OCI-LY3 (cell line): ENCODE results near the gene ZCCHC9.

Experiments used
- H2AFZ ChIP-seq: fragments of 200-600, 300-600 bp; shearing (Covaris generic); 2 replicates; pipeline ENCODE4 v1.6.0; 2014; ENCODE audit warnings: antibody characterized with exemption, low read depth, low read length
- H3K27ac ChIP-seq: fragments of 200-600, 300-600 bp; sonication (generic); 2 replicates; pipeline ENCODE4 v1.5.1; 2014; ENCODE audit warnings: mild to moderate bottlenecking, low read length, moderate library complexity, mixed read lengths
- H3K27me3 ChIP-seq: fragments of 200-600, 300-600 bp; sonication (generic); 2 replicates; pipeline ENCODE4 v1.6.1; 2014; ENCODE audit warnings: low read depth, low read length, mixed read lengths
- H3K36me3 ChIP-seq: fragments of 200-600, 300-600 bp; sonication (generic); replicated peaks from 2 replicates; pipeline ENCODE3; 2014; ENCODE audit warnings: low read depth, low read length, mixed read lengths
- H3K4me1 ChIP-seq: fragments of 300-600, 200-600 bp; sonication (generic); 2 replicates; pipeline ENCODE4 v1.6.1; 2014; ENCODE audit warnings: low read length, mixed read lengths
- H3K4me2 ChIP-seq: fragments of 200-600, 300-600 bp; sonication (generic); 2 replicates; pipeline ENCODE4 v1.6.1; 2014; ENCODE audit warnings: low read length, mixed read lengths
- H3K4me3 ChIP-seq: fragments of 300-600, 200-600 bp; sonication (generic); 2 replicates; pipeline ENCODE4 v1.5.1; 2014; ENCODE audit warnings: antibody characterized with exemption, mild to moderate bottlenecking, low read length, moderate library complexity
- H3K79me2 ChIP-seq: fragments of 300-600, 200-600 bp; shearing (Covaris generic); 2 replicates; pipeline ENCODE4 v1.6.1; 2014; ENCODE audit warnings: mild to moderate bottlenecking, low read length, mixed read lengths
- H3K9ac ChIP-seq: fragments of 300-600, 200-600 bp; shearing (Covaris generic); 2 replicates; pipeline ENCODE4 v1.6.0; 2014; ENCODE audit warnings: mild to moderate bottlenecking, low read length, moderate library complexity
- H3K9me3 ChIP-seq: fragments of 200-600, 300-600 bp; shearing (Covaris generic); 2 replicates; pipeline ENCODE4 v1.6.1; 2014; ENCODE audit warnings: low read length, mixed read lengths; ENCODE audit not compliant: insufficient read depth
- H4K20me1 ChIP-seq: fragments of 200-600, 300-600 bp; sonication (generic); 2 replicates; pipeline ENCODE4 v1.6.1; 2016; ENCODE audit warnings: low read length, mixed read lengths; ENCODE audit not compliant: insufficient read depth
- EZH2phosphoT487 ChIP-seq: fragments of 200-600 bp; shearing (Covaris generic); IDR thresholded peaks from 2 replicates; pipeline ENCODE4 v1.6.1; 2018; ENCODE audit warnings: antibody characterized with exemption, mixed run types, low read depth
- TF ChIP-seq, protein P1 (sequence below): fragments of 200-600, 300-600 bp; sonication (generic); IDR thresholded peaks from 2 replicates; pipeline ENCODE4 v1.5.1; 2014; ENCODE audit warnings: antibody characterized with exemption, low read length, low read depth

The ZCCHC9 gene

DNA sequence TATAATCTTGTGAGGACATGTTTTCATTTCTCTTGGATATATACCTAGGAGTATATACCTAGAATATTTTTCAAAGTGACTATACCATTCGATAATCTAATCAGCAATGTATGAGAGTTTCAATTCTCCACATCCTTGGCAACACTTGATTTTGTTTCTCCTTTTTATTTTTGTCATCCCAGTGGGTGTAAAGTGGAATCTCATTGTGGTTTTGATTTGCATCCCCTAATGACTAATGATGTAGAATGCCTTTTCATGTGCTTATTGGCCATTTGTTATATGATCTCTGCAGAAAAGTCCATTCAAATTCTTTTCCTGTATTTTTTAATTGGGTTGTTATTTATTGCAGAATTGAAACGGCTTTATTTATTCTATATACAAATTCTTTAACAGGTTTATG, 15.2 kb downstream of the ZCCHC9 start:
- H4K20me1 ChIP-seq = no peaks in the 10 kb centered on the region
- no peak overlapping the region for H3K4me2 ChIP-seq

DNA sequence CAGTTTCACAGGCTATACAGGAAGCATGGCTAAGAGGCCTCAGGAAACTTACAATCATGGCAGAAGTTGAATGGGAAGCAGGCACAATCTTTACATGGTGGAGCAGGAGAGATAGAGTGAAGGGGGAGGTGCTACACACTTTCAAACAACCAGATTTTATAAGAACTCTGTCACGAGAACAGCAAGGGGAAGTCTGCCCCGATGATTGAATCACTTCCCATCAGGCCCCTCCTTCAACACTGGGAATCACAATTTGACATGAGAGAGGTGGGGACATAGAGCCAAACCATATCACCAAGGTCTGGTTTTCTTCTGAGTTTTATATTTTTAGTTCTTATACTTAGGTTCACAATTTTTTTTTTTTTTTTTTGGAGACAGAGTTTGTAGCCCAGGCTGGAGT, 16.1 kb downstream of the ZCCHC9 start:
- Histone ChIP-seq H3K4me2 (no peak overlapping the region), H3K27me3 (no peaks in the 10 kb centered on the region), H3K4me3 (no peak overlapping the region), H2AFZ (no peak overlapping the region), H3K36me3 (peaks cover 2% of the 10 kb centered on the region), H3K27ac (no peak overlapping the region), H3K4me1 (no peaks in the 10 kb centered on the region), H3K79me2 (no peaks in the 10 kb centered on the region), H4K20me1 (no peaks in the 10 kb centered on the region), H3K9me3 (no peaks in the 10 kb centered on the region), H3K9ac (no peak overlapping the region)
- TF ChIP-seq EZH2phosphoT487 = no peak
- TF ChIP-seq, protein P1, sequence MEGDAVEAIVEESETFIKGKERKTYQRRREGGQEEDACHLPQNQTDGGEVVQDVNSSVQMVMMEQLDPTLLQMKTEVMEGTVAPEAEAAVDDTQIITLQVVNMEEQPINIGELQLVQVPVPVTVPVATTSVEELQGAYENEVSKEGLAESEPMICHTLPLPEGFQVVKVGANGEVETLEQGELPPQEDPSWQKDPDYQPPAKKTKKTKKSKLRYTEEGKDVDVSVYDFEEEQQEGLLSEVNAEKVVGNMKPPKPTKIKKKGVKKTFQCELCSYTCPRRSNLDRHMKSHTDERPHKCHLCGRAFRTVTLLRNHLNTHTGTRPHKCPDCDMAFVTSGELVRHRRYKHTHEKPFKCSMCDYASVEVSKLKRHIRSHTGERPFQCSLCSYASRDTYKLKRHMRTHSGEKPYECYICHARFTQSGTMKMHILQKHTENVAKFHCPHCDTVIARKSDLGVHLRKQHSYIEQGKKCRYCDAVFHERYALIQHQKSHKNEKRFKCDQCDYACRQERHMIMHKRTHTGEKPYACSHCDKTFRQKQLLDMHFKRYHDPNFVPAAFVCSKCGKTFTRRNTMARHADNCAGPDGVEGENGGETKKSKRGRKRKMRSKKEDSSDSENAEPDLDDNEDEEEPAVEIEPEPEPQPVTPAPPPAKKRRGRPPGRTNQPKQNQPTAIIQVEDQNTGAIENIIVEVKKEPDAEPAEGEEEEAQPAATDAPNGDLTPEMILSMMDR = no peak

More for the DNA sequence above, 15.2 kb downstream of the ZCCHC9 start:
- Histone ChIP-seq H3K9me3 (no peaks in the 10 kb centered on the region), H3K79me2 (no peaks in the 10 kb centered on the region), H3K4me3 (no peak overlapping the region), H3K36me3 (peaks cover 7% of the 10 kb centered on the region), H3K4me1 (no peaks in the 10 kb centered on the region), H3K27ac (no peak overlapping the region), H3K27me3 (no peaks in the 10 kb centered on the region), H3K9ac (no peak overlapping the region), H2AFZ (no peak overlapping the region)
- TF ChIP-seq, protein P1 = no peak
- no peak for TF ChIP-seq EZH2phosphoT487

DNA sequence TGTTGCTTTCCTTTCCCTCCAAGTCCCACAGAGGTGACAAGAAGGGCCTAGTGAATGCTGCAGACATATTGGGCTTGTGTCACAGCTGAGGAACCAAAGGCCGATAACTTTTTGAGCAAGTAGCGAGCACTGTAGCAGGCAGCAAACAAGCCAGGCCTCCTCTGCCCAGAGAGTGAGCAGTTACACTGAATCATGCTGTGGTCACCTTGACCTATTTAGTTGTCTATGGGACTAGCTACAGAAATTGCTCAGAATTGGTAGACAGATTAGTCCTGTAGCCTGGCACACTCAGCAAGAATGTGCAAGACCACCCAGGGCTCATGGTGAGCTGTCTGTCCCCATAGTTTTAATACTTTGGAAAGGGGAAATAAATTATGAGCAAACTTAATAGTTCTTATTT, 25.2 kb downstream of the ZCCHC9 start:
- Histone ChIP-seq H3K9ac (no peak overlapping the region), H3K4me3 (no peak overlapping the region), H3K27me3 (no peaks in the 10 kb centered on the region), H3K4me2 (no peak overlapping the region), H3K79me2 (no peaks in the 10 kb centered on the region), H3K27ac (no peak overlapping the region), H2AFZ (no peak overlapping the region), H3K36me3 (no peaks in the 10 kb centered on the region), H4K20me1 (no peaks in the 10 kb centered on the region), H3K9me3 (no peaks in the 10 kb centered on the region), H3K4me1 (no peaks in the 10 kb centered on the region)
- TF ChIP-seq, protein P1 = no peak
- no peak for TF ChIP-seq EZH2phosphoT487

DNA sequence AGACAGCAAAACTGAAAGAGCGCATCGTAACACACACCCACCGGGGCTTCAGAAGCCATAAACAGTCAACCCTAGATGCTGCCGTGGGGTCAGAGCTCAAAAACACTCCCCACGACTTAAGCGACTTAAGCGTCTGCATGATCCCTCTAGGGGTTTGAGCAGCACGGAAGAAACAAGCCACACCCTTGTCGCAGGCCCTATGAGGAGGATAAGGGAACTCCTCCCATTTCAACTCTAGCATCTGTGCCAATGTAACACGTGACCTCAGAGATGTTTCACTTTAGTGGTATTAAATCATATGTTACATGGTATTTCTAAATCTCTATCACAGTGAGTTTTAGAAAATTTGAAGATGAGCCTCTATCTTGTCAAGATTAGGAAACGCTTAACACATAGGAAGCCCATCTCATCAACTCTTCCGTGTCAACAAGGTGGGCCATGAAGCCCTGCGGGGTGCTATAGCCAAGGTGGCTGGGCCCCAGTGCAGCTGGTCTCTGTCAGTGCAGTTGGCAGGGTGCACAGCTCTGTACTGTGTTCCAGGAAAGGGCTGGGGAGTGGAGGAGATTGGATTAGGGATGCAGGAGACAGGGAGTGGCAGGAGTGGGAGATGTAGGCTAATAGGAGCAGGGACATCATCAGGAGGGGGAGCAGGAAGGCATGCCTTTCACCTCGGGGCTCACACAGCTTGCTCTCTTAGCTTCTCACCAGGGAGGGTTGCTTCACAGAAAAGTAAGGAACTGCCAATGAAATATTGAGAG, 33.1 kb downstream of the ZCCHC9 start:
- Histone ChIP-seq H3K27me3 (no peaks in the 10 kb centered on the region), H3K79me2 (no peaks in the 10 kb centered on the region), H4K20me1 (no peaks in the 10 kb centered on the region), H3K27ac (no peak overlapping the region), H3K9ac (no peak overlapping the region), H3K36me3 (no peaks in the 10 kb centered on the region), H2AFZ (no peak overlapping the region), H3K9me3 (no peaks in the 10 kb centered on the region), H3K4me2 (no peak overlapping the region), H3K4me3 (no peak overlapping the region), H3K4me1 (no peaks in the 10 kb centered on the region)
- no peak for TF ChIP-seq EZH2phosphoT487
- TF ChIP-seq, protein P1 = no peak
